Ovary (tissue), 3 donors: ENCODE results near the gene WDR1.

Source experiments
- EP300 ChIP-seq: sonication (generic); formaldehyde crosslinking; IDR thresholded peaks from one replicate; pipeline ENCODE4 v1.6.1; 2017; ENCODE audit warnings: antibody characterized with exemption
- POLR2A ChIP-seq: fragments of 450-650 bp; IDR thresholded peaks from one replicate; pipeline ENCODE4 v1.6.1; 2017; ENCODE audit warnings: antibody characterized with exemption, mild to moderate bottlenecking, moderate library complexity
- TF ChIP-seq, protein P1 (sequence below), 3 donors: fragments of 450-650 bp in 2 of 3; fragments of 200-600 bp in 1 of 3; IDR thresholded peaks; one replicate each; pipeline versions ENCODE4 v1.5.1 to v1.8.0; 2016 to 2022; ENCODE audit warnings: antibody characterized with exemption in 3 of 3, mild to moderate bottlenecking in 1 of 3
- donor health status: DM: no; HTN: no; CAD: no.

DNA sequence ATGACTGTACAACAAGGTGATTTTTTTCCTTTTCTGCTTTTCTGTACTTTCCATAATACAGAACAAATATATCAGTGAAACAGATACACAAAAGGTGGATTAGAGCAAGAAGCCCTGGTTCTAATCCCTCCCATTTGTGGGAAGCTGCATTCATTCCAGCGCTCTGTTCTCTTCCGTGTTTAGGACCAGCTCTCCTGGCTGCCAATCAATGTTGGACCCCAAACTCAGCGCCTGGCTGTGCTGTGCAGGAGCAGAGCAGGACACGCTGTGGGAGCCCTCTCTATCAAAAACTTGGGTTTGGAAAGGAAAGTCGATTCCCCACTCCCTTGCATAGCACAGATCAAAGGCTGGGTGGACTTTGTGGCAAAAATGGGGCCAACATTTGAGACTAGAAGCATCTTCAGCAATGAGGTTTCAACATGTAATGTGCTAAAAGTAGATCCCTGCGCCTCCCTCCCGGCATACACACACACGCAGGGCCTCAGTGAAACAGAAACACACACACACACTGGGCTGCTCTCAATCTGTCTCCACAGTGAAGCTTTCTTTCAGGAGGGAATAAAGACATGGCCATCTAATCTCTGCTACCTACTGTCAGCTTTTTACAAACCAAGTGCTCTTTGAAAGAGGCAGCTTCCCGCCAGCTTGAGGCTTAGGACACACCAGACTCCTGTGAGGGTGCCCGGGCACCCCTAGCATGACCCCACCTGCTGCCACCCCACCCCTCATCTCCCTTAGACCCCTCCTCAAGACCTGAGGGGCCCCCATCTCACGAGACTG, 12.2 kb downstream of the WDR1 start:
- TF ChIP-seq, protein P1, sequence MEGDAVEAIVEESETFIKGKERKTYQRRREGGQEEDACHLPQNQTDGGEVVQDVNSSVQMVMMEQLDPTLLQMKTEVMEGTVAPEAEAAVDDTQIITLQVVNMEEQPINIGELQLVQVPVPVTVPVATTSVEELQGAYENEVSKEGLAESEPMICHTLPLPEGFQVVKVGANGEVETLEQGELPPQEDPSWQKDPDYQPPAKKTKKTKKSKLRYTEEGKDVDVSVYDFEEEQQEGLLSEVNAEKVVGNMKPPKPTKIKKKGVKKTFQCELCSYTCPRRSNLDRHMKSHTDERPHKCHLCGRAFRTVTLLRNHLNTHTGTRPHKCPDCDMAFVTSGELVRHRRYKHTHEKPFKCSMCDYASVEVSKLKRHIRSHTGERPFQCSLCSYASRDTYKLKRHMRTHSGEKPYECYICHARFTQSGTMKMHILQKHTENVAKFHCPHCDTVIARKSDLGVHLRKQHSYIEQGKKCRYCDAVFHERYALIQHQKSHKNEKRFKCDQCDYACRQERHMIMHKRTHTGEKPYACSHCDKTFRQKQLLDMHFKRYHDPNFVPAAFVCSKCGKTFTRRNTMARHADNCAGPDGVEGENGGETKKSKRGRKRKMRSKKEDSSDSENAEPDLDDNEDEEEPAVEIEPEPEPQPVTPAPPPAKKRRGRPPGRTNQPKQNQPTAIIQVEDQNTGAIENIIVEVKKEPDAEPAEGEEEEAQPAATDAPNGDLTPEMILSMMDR (IDR thresholded peaks at IDR 0.05) = no peak
- TF ChIP-seq POLR2A (no peak), EP300 (no peak)
